Prostate gland (tissue), 2 donors: ENCODE measurements around the gene TJP3. TPM values are rescaled to one million over a fixed set of nuclear protein-coding genes. Genes with fewer than 3 reads are reported as not detected.

ENCODE experiments used
- DNase-seq: peaks from one replicate; pipeline ENCODE4 v3.0.0-alpha.2; 2019; ENCODE audit warnings: low spot score
- H3K27ac ChIP-seq, 2 donors: fragments of 200-600 bp; sonication (generic); 2 replicates each; pipeline ENCODE4 v1.5.1; 2017 to 2019
- H3K27me3 ChIP-seq: fragments of 200-600 bp; sonication (generic); replicated peaks from 2 replicates; pipeline ENCODE4 v1.5.1; 2019; ENCODE audit not compliant: insufficient read depth
- H3K36me3 ChIP-seq, 2 donors: fragments of 200-600 bp; sonication (generic); 1 replicate in 1 of 2; 2 replicates in 1 of 2; pipeline versions ENCODE4 v1.5.1 to v1.8.1; 2017 to 2019
- H3K4me1 ChIP-seq: fragments of 200-600 bp; sonication (generic); replicated peaks from 2 replicates; pipeline ENCODE4 v1.5.1; 2019
- H3K4me3 ChIP-seq, 2 donors: fragments of 200-600 bp; sonication (generic); 2 replicates each; pipeline ENCODE4 v1.5.1; 2017 to 2019
- H3K9me3 ChIP-seq: fragments of 200-600 bp; sonication (generic); 2 replicates; pipeline ENCODE4 v1.5.1; 2017
- POLR2A ChIP-seq: fragments of 450-650 bp; IDR thresholded peaks from one replicate; pipeline ENCODE4 v1.6.1; 2016; ENCODE audit warnings: antibody characterized with exemption, mild to moderate bottlenecking
- POLR2AphosphoS5 ChIP-seq: sonication (generic); formaldehyde crosslinking; IDR thresholded peaks from one replicate; pipeline ENCODE4 v1.6.1; 2017; ENCODE audit warnings: antibody characterized with exemption
- WGBS: methylation state at CpG from one replicate; pipeline ENCODE4 v1.1.5; 2018; 5-methylcytosine and 5-hydroxymethylcytosine counted together
- intact Hi-C: fragments of 100-400 bp; cut with DNase I; formaldehyde crosslinking; loops from one replicate; pipeline ENCODE4 v1.14.2; 2022
- total RNA-seq, 2 donors: library from RNA; depleted of rRNA; stranded (reverse); fragments of >200 nt; gene quantifications; one replicate each; pipeline ENCODE4 v1.1.0, GENCODE V29; 2016
- TF ChIP-seq, protein P1 (sequence below), 4 experiments: fragments of 200-600 bp in 2 of 4; fragments of 450-650 bp in 2 of 4; sonication (generic) in 2 of 4; IDR thresholded peaks; 1 replicate in 3 of 4; 2 replicates in 1 of 4; pipeline ENCODE4 v1.5.1; 2016 to 2019; ENCODE audit warnings: antibody characterized with exemption in 4 of 4, mild to moderate bottlenecking in 2 of 4, moderate library complexity in 2 of 4

TJP3 gene
- total RNA-seq, 2 donors from 2014 or later: 14.6 to 17.8 TPM

DNA sequence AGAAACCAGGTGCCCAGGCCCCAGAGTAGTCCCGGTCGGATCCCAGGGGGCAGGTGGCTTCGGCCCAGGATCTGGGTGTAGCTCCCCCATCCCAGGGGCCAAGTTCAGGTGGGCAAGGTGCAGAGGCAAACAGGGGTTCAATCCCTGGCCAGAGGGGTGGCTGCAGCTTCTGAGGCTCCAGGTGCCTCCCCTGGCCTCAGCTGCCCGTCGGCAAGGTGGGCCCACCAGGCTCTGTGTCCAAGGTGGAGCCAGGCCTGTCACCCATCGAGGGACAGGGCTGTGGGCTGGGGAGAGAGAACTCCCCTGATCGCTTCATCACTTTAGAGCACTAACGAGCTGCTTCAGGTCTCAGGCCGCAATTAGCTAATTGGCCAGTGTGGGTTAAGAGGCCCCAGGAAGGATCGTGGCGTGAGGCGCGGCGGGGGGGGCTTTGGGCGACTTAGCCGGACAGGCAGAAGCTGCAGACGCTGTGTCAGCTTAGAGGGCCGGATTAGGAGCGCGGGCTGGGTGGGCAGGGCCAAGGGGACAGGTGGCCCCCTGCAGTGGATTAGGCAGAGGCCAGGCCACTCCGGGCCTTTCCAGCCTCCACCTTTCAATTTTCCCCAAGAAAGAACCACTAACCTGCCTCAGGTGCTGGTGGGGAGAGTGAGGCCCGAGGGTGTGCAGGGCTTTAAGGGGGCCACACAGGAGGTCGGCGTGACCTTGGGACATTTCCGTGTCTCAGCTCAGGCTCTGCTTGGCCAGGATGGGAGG lies 66.6 kb downstream of the TJP3 start:
- intact Hi-C loops: no loop called here
- no peak overlapping the region for H3K27ac ChIP-seq
- no peaks in the 10 kb centered on the region for H3K36me3 ChIP-seq
- 56% methylated on average over 25 of the region's 25 CpGs for WGBS
- H3K4me1 ChIP-seq: no peaks in the 10 kb centered on the region
- H3K4me3 ChIP-seq: no peak overlapping the region
- H3K9me3 ChIP-seq: no peaks in the 10 kb centered on the region
- TF ChIP-seq POLR2A: no peak
- TF ChIP-seq, protein P1, sequence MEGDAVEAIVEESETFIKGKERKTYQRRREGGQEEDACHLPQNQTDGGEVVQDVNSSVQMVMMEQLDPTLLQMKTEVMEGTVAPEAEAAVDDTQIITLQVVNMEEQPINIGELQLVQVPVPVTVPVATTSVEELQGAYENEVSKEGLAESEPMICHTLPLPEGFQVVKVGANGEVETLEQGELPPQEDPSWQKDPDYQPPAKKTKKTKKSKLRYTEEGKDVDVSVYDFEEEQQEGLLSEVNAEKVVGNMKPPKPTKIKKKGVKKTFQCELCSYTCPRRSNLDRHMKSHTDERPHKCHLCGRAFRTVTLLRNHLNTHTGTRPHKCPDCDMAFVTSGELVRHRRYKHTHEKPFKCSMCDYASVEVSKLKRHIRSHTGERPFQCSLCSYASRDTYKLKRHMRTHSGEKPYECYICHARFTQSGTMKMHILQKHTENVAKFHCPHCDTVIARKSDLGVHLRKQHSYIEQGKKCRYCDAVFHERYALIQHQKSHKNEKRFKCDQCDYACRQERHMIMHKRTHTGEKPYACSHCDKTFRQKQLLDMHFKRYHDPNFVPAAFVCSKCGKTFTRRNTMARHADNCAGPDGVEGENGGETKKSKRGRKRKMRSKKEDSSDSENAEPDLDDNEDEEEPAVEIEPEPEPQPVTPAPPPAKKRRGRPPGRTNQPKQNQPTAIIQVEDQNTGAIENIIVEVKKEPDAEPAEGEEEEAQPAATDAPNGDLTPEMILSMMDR (IDR thresholded peaks at IDR 0.05): no peak
- no peak for TF ChIP-seq POLR2AphosphoS5
- DNase-seq: no peak
- H3K27me3 ChIP-seq: no peaks in the 10 kb centered on the region

DNA sequence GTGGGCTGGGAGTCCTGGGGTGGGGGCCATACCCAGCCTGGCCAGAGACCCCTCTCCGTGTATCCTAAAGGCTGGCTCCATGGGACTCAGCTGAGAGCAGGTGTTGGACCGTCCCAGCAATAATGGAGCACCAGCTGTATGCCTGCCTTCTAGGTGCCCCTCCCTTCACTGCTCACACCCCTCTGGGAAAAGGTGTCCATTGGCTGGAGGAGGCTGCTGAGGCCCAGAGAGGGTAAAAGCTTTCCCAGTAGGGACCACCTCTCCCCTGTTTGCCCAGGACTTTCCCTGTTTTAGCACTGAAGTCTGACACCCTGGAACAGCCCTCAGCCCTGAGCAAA lies 67.2 kb downstream of the TJP3 start:
- WGBS: 85% methylated on average over 2 of the region's 2 CpGs
- H3K4me1 ChIP-seq: no peaks in the 10 kb centered on the region
- H3K27ac ChIP-seq: no peak overlapping the region
- intact Hi-C loops: no loop called here
- no peak overlapping the region for H3K4me3 ChIP-seq
- H3K27me3 ChIP-seq: no peaks in the 10 kb centered on the region
- no peaks in the 10 kb centered on the region for H3K36me3 ChIP-seq
- TF ChIP-seq POLR2A (no peak), POLR2AphosphoS5 (no peak)
- TF ChIP-seq, protein P1 (IDR thresholded peaks at IDR 0.05): no peak
- no peaks in the 10 kb centered on the region for H3K9me3 ChIP-seq
- no peak for DNase-seq

DNA sequence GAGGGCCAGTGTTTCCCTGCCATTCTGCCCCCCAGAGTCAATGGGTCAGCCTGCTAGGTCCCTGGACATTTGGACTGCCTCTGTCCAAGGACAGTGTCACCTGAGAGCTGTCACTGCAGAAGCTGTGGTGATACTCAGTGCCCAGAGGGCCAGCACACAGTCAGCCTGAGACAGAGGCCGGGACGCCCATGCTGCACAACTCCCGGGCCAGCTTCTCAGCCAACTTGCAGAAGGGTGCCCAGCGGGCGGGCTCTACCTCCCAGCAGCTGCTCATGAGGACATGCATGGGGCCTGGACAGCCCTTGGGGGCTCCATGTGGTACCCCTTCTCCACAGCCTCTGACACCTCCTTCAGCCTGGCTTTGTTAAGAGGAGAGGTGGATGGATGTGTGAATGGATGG lies 67.6 kb downstream of the TJP3 start:
- 100% methylated on average over 4 of the region's 5 CpGs for WGBS
- no peak overlapping the region for H3K27ac ChIP-seq
- intact Hi-C loops: no loop called here
- no peaks in the 10 kb centered on the region for H3K4me1 ChIP-seq
- no peak for TF ChIP-seq POLR2A
- TF ChIP-seq, protein P1 (IDR thresholded peaks at IDR 0.05): no peak
- TF ChIP-seq POLR2AphosphoS5: no peak
- H3K4me3 ChIP-seq: no peak overlapping the region
- no peaks in the 10 kb centered on the region for H3K36me3 ChIP-seq
- H3K27me3 ChIP-seq: no peaks in the 10 kb centered on the region
- no peaks in the 10 kb centered on the region for H3K9me3 ChIP-seq
- no peak for DNase-seq

DNA sequence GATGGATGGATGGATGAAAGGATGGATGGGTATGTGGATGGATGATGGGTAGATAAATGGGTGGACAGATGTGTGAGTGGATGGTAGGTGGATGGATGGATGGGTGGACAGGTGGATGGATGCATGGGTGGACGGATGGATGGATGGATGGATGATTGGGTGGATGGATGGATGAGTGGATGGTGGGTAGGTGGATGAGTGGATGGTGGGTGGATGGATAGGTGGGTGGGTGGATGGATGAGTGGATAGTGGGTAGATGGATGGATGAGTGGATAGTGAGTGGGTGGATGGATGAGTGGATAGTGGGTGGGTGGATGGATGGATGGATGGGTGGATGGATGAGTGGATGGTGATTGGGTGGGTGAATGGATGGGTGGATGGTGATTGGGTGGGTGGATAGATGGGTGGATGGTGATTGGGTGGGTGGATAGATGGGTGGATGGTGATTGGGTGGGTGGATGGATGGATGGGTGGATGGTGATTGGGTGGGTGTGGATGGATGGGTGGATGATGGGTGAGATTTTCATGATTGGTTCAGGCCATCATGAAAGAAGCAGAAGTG lies 68.4 kb downstream of the TJP3 start:
- H3K4me1 ChIP-seq: no peaks in the 10 kb centered on the region
- intact Hi-C loops: no loop called here
- no peak overlapping the region for H3K4me3 ChIP-seq
- TF ChIP-seq, protein P1 (IDR thresholded peaks at IDR 0.05): no peak
- TF ChIP-seq POLR2A (no peak), POLR2AphosphoS5 (no peak)
- no peaks in the 10 kb centered on the region for H3K36me3 ChIP-seq
- no peak overlapping the region for H3K27ac ChIP-seq
- no peak for DNase-seq
- H3K9me3 ChIP-seq: no peaks in the 10 kb centered on the region
- no peaks in the 10 kb centered on the region for H3K27me3 ChIP-seq
- WGBS: 93% methylated on average over 1 of the region's 1 CpG
